ENCODE measurements around the gene PPP2R5C.
"Not testable (repeated sequence)": the region's sequence is repeated elsewhere in the genome, so short reads cannot be mapped to it uniquely, and the experiment has no call there.

The PPP2R5C gene

DNA sequence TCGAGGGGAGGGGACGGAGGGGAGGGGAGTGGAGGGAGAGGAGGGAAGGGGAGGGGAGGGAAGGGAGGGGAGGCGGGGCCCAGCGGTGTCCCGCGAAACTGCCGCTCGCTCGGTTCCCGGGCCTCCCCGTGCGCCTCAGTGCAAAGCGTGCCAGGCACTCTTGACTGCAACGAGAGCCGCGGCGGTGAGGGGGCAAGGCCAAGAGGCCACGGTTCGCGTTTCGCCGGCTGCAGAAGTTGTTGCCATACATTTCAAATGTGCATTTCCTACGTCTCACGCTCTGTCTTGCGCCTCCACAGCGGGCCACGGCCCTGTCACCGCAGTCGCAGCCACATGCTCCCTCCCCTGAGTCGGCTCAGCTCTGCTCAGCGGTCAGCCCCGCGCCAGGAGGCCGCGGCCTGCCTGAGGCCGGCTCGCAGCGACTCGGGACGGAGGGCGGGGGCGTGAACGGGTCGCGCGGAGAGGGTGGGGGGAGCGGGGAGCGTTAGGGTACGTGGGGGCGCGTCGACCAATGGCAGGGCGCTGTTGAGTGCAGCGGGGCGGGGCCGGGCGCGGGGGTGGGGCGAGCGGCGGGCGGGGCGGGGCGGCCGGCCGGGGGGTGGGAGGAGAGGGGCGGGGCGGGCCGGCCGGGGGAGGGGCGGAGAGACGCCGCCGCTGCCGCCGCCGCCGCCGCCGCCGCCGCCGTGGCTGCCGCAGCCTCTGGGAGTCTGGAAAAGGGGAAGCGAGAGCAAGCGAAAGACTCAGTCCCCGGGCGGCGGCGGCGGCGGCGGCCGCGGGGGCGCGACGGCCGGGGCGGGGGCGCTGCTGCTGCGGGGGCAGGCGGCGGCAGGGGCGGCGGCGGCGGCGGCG is at the start of gene PPP2R5C:
Gene PPP2R5C (plus strand): TSS at position 678 of the 849 bp plus-strand sequence. CDS start 185 bp downstream, outside the sequence.
- peak within 1 kb of the TSS; percentile 94 for H3K4me3 Mint-ChIP-seq
- H3K36me3 Mint-ChIP-seq = peaks cover 7% of the 10 kb centered on the region
- no peaks in the 10 kb centered on the region for H3K27me3 Mint-ChIP-seq
- peak; percentile 67 for ATAC-seq (ENCODE audit: low read depth)
- H3K27ac Mint-ChIP-seq = peak within 1 kb of the TSS; percentile 79
- DNase-seq (ENCODE audit: low spot score in 2 of 2) = peak; percentile 82 to 85
- peaks cover 22% of the 10 kb centered on the region for H3K4me1 Mint-ChIP-seq
- H3K9me3 Mint-ChIP-seq = no peaks in the 10 kb centered on the region

DNA sequence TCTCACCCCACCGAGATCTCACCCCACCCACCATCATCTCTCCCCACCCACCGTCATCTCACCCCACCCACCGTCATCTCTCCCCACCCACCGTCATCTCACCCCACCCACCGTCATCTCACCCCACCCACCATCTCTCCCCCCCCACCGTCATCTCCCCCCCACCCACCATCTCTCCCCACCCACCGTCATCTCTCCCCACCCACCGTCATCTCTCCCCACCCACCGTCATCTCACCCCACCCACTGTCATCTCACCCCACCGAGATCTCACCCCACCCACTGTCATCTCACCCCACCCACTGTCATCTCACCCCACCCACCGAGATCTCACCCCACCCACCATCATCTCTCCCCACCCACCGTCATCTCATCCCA is 49.7 kb upstream of the PPP2R5C start:
- H3K36me3 Mint-ChIP-seq; DNase-seq (ENCODE audit: low spot score in 2 of 2); H3K27ac Mint-ChIP-seq; H3K4me3 Mint-ChIP-seq; H3K9me3 Mint-ChIP-seq; ATAC-seq (ENCODE audit: low read depth): not testable (repeated sequence)
- peaks cover 11% of the 10 kb centered on the region for H3K4me1 Mint-ChIP-seq
- peaks cover 12% of the 10 kb centered on the region for H3K27me3 Mint-ChIP-seq

DNA sequence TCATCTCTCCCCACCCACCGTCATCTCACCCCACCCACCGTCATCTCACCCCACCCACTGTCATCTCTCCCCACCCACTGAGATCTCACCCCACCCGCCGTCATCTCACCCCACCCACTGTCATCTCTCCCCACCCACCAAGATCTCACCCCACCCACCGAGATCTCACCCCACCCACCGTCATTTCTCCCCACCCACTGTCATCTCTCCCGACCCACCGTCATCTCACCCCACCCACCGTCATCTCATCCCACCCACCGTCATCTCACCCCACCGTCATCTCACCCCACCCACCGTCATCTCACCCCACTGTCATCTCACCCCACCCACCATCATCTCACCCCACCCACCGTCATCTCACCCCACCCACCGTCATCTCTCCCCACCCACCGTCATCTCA is 49.2 kb upstream of the PPP2R5C start:
- H3K4me3 Mint-ChIP-seq; H3K4me1 Mint-ChIP-seq; ATAC-seq (ENCODE audit: low read depth); DNase-seq (ENCODE audit: low spot score in 2 of 2); H3K27ac Mint-ChIP-seq; H3K36me3 Mint-ChIP-seq; H3K9me3 Mint-ChIP-seq: not testable (repeated sequence)
- peaks cover 13% of the 10 kb centered on the region for H3K27me3 Mint-ChIP-seq

DNA sequence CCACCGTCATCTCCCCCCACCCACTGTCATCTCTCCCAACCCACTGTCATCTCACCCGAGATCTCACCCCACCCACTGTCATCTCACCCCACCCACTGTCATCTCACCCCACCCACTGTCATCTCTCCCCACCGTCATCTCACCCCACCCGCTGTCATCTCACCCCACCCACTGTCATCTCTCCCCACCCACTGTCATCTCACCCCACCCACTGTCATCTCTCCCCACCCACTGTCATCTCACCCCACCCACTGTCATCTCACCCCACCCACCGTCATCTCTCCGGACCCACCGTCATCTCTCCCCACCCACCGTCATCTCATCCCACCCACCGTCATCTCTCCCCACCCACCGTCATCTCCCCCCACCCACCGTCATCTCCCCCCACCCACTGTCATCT is 48.4 kb upstream of the PPP2R5C start:
- H3K4me3 Mint-ChIP-seq; H3K4me1 Mint-ChIP-seq; H3K27ac Mint-ChIP-seq; H3K9me3 Mint-ChIP-seq; H3K36me3 Mint-ChIP-seq; ATAC-seq (ENCODE audit: low read depth); DNase-seq (ENCODE audit: low spot score in 2 of 2): not testable (repeated sequence)
- peaks cover 15% of the 10 kb centered on the region for H3K27me3 Mint-ChIP-seq

DNA sequence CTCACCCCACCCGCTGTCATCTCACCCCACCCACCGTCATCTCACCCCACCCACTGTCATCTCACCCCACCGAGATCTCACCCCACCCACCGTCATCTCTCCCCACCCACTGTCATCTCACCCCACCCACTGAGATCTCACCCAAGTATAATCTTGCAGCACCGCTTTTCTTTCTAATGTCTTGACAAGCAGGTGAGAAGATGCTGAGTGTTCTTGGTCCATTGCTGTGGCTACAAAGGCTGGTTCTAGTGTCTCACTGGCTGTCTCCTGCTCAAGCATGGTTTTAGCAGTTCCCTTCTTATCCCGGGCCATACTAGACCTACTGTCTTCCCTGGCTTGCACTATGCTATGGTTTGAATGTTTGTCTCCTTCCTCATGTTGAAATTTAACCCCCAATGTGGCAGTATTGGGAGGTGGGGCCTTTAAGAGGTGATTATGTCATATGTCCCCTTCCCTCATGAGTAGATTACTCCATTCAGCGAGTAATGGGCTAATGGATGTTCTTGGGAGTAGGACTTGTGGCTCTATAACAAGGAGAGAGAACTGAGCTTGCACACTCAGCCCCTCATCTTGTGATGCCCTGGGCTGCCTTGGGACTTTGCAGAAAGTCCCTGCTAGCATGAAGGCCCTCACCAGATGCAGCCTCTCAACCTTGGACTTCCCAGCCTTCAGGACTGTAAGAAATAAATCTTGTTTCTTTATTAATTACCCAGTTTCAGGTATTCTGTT is 47.7 kb upstream of the PPP2R5C start:
- Mint-ChIP-seq H3K36me3 (no peaks in the 10 kb centered on the region), H3K4me3 (no peak overlapping the region), H3K4me1 (no peaks in the 10 kb centered on the region), H3K27me3 (peaks cover 16% of the 10 kb centered on the region), H3K9me3 (peaks cover 1% of the 10 kb centered on the region), H3K27ac (no peak overlapping the region)
- no peak for ATAC-seq (ENCODE audit: low read depth)
- DNase-seq (ENCODE audit: low spot score in 2 of 2) = no peak

DNA sequence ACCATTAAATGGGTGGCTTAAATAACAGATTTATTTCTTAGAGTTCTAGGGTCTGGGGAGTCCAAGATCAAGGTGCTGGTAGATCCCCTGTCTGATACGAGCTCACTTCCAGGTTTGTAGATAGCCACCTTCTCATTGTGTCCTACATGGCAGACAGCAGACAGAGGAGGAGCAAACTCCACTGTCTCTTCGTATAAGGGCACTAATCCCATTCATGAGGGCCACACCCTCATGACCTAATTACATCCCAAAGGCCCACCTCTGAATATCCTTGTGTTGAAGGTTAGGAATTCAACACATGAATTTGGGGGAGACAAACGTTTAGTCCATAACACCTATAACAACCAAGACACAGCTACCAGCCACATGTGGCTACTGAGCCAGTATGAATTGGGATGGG is 47.1 kb upstream of the PPP2R5C start:
- no peak for DNase-seq (ENCODE audit: low spot score in 2 of 2)
- no peak overlapping the region for H3K4me3 Mint-ChIP-seq
- peaks cover 1% of the 10 kb centered on the region for H3K9me3 Mint-ChIP-seq
- peaks cover 2% of the 10 kb centered on the region for H3K4me1 Mint-ChIP-seq
- no peak for ATAC-seq (ENCODE audit: low read depth)
- peaks cover 16% of the 10 kb centered on the region for H3K27me3 Mint-ChIP-seq
- no peaks in the 10 kb centered on the region for H3K36me3 Mint-ChIP-seq
- no peak overlapping the region for H3K27ac Mint-ChIP-seq

DNA sequence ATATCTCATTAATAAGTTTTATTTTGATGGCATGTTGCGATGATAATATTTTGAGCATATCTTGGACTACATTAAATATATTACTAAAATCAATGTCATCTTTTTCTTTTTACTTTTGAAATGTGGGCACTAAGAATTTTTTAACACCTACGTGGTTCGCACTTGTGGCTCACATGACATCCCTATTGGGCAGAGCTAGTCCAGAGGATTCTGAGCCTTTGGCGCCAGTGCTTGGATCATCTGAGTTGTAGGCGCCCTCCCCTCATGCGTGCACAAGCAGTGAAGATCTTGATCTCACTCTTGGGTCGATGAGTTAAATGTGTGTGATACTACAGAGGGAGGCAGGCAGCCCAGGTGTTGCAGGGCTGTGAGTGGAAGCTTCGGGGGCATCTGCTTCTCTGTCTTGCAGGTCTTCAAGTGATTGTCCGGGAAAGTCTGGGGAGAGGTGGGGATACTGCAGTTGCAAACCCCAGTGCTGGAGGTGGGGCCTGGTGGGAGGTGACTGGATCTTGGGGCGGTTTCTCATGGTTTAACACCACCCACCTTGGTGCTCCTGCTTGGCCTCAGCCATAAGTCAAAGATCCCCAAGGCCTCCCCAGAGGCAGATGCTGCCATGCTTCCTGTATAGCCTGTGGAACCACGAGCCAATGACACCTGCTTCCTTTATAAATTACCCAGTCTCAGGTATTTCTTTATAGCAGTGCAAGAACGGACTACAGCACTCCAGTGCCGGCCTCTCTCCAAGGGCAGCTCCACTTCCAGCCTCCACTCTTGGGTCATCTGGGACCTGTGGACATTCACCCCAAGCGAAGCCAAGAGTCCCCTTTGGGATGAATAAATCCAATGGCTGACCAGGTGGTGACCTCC is 46.1 kb upstream of the PPP2R5C start:
- no peak for ATAC-seq (ENCODE audit: low read depth)
- Mint-ChIP-seq H3K9me3 (peaks cover 1% of the 10 kb centered on the region), H3K4me1 (peaks cover 2% of the 10 kb centered on the region), H3K36me3 (no peaks in the 10 kb centered on the region), H3K27ac (no peak overlapping the region), H3K4me3 (no peak overlapping the region), H3K27me3 (peaks cover 22% of the 10 kb centered on the region)
- no peak for DNase-seq (ENCODE audit: low spot score in 2 of 2)

DNA sequence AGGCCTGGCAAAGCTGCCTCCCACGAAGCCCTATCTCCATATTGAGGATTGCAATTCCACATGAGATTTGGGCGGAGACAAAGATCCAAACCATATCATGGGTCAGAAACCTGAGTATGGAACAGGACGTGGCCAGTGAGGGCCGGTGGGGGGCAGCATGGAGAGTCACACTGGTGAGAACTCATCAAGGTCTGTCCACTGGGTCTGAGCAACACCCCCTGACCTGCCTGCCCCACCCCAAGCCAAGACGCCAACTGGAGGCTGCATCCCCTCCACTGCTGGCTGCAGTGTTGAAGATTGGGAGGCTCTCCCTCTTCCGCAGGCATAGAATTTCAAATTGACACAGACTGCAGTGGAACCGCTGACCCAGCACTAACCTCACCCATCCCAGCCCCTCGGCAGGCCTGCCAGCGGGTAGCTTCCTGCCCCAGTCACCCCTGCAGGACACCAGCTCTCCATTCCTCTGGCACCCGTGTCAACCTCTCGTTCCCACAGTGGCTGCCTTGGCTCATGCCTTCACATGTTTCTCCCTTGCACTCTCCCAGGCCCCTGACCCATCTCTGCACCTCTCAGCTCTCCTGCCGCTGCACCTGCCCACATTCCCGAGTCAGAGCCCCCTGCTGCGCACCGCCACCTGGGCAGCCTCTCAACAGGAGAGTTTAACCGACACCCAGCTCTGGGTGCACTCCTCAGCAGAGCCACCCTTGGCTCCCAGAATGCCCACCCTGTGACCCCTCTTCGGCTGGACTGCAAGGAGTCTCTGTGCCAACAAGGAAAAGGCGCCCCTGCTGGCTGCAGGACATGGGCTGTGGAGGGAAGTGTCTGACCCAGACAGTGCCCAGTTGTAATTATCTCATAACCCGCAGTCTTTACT is 45.2 kb upstream of the PPP2R5C start:
- no peak for DNase-seq (ENCODE audit: low spot score in 2 of 2)
- Mint-ChIP-seq H3K27me3 (peaks cover 22% of the 10 kb centered on the region), H3K4me3 (no peak overlapping the region), H3K4me1 (peaks cover 2% of the 10 kb centered on the region), H3K9me3 (peaks cover 1% of the 10 kb centered on the region), H3K36me3 (no peaks in the 10 kb centered on the region), H3K27ac (no peak overlapping the region)
- no peak for ATAC-seq (ENCODE audit: low read depth)

DNA sequence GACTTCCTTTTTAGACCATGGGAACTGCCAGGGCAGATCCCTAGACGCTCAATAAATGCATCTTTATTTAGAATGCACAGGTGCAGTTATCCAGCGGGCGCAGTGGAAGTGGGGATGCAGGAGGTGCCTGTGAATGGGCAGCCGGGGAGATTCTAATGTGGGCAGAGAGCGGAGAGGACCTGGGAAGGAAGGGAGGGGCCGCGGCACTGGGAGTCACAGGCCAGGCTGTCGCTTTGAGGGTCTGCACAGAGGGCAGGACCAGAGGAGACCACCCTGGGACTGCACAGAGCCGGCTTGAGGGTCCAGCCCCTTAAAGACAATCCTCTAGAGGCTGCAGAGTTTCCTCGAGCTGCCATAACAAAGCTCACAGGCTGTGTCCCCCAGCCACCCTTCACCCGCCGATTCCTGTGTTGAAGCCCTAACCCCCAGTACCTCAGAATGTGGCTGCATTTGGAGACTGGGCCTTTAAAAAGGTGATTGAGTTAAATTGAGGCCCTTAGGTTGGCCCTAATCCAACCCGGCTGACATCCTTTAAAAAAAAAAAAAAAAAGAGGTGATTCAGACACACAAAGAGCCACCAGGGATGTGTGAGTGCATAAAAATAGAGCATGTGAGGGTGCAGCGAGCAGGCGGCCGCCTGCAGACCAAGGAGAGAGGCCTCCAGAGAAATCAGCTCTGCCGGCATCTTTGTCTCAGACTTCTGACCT is 44.4 kb upstream of the PPP2R5C start:
- Mint-ChIP-seq H3K27ac (no peak overlapping the region), H3K4me3 (no peak overlapping the region), H3K36me3 (no peaks in the 10 kb centered on the region), H3K9me3 (peaks cover 1% of the 10 kb centered on the region), H3K27me3 (peaks cover 22% of the 10 kb centered on the region), H3K4me1 (peaks cover 6% of the 10 kb centered on the region)
- DNase-seq (ENCODE audit: low spot score in 2 of 2) (no peak), ATAC-seq (ENCODE audit: low read depth) (no peak)

DNA sequence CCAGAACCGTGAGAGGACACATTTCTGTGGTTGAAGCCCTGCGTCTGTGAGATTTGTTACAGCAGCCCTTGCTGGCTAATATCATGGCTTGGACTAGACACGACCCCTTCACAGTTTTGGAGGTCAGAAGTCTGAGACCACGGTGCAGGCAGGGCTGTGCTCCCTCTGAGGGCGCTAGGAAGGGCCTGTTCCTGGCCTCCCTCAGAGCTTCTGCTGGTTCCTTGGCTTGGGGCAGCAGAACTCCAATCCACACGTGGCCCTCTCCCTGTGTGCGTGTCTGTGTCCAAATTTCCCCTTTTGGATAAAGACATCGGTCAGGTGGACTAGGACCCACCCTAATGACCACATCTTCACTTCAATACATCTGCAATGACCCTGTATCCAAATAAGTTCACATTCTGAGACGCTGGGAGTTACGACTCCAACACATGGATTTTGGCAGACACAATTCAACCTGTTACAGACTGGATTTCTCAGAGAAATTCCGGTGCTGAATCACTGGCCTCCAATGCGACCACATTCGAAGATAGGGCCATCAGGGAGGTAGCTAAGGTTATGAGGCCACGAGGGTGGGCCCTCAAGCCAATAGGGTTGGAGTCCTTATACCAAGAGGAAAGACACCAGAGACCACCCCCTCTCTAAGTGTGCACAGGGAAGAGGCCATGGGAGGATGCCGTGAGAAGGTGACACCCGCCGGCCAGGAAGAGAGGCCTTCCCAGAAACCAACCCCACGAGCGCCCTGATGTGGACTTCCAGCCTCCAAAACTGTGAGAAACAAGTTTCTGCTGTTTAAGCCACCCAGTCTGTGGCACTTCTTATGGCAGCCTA is 43.6 kb upstream of the PPP2R5C start:
- ATAC-seq (ENCODE audit: low read depth) (no peak), DNase-seq (ENCODE audit: low spot score in 2 of 2) (no peak)
- H3K4me1 Mint-ChIP-seq = peaks cover 8% of the 10 kb centered on the region
- no peaks in the 10 kb centered on the region for H3K36me3 Mint-ChIP-seq
- peaks cover 1% of the 10 kb centered on the region for H3K9me3 Mint-ChIP-seq
- H3K27me3 Mint-ChIP-seq = peaks cover 22% of the 10 kb centered on the region
- H3K4me3 Mint-ChIP-seq = no peak overlapping the region
- no peak overlapping the region for H3K27ac Mint-ChIP-seq

DNA sequence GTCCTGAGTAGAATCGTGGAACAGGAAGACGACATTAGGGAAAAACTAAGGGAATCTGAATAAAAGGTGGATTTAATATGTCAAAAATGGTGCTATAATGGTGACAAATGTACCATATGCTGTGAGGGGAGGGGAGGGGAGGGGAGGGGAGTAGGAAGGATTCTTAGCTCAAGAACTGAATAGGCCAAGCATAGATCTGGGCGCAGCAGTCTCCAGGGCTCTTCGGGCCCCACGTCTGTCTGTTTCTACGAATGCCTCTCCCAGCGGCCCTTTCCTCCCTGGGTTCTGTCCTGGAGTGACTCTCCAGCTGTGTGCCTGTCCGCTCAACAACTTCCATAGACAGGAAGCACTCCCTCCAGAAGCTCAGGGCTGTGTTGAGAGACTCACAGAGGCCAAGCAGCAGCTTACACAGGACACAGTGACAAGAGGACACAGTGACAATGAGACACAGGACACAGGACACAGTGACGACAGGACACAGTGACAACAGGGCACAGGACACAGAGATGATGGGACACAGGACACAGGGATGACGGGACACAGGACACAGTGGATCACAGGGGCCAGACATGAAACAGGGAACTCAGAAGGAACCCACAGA is 42.4 kb upstream of the PPP2R5C start:
- H3K4me3 Mint-ChIP-seq = no peak overlapping the region
- no peak overlapping the region for H3K27ac Mint-ChIP-seq
- peaks cover 8% of the 10 kb centered on the region for H3K4me1 Mint-ChIP-seq
- no peaks in the 10 kb centered on the region for H3K9me3 Mint-ChIP-seq
- no peaks in the 10 kb centered on the region for H3K36me3 Mint-ChIP-seq
- ATAC-seq (ENCODE audit: low read depth) (no peak), DNase-seq (ENCODE audit: low spot score in 2 of 2) (no peak)
- peaks cover 22% of the 10 kb centered on the region for H3K27me3 Mint-ChIP-seq

DNA sequence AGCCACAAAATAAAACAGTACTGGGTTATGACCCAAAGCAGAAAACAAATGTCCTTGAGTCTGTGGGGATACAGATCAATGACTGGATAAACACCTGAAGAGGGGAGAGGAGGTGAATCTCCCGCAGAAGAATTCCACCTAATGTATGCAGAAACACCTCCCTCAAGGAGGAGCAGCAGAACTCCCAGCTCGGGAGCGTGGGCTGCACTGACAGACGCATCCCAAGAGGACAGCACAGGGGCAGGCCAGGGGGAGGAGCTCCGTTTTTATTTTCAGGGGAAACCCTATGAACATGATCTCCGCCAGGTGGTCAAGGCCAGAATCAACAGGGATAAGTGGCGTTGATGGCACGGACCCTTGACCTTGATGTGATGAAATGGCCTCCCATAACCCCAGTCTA is 41.8 kb upstream of the PPP2R5C start:
- DNase-seq (ENCODE audit: low spot score in 2 of 2) = no peak
- no peak for ATAC-seq (ENCODE audit: low read depth)
- Mint-ChIP-seq H3K27me3 (peaks cover 18% of the 10 kb centered on the region), H3K4me3 (no peak overlapping the region), H3K36me3 (no peaks in the 10 kb centered on the region), H3K27ac (no peak overlapping the region), H3K9me3 (no peaks in the 10 kb centered on the region), H3K4me1 (peaks cover 8% of the 10 kb centered on the region)
